ENCODE measurements around the gene ST6GALNAC4. TPM values are rescaled to one million over a fixed set of nuclear protein-coding genes. Genes with fewer than 3 reads are reported as not detected.

The ST6GALNAC4 gene
- total and polyA plus RNA-seq, 10 of the 15 experiments (the other 5 are each of a cell fraction or from before 2014, with no cell fraction given), result 4.2 to 63.2 (median 35.2) TPM

- TF ChIP-seq ZBTB33 (IDR thresholded peaks at IDR 0.05), result no peak
- no peak for TF ChIP-seq E4F1 (IDR thresholded peaks at IDR 0.05; ENCODE audit: borderline replicate concordance, partially characterized antibody)
- no peak for TF ChIP-seq JUNB (IDR thresholded peaks at IDR 0.05)
- TF ChIP-seq SMARCA5 (IDR thresholded peaks at IDR 0.05), result no peak
- no peak for TF ChIP-seq NKRF (conservative IDR thresholded peaks at IDR 0.05)
- TF ChIP-seq IKZF1 (conservative IDR thresholded peaks at IDR 0.05), result peak; percentile 24; the same call in 1 of the 2 replicates
- no peak for TF ChIP-seq REST (IDR thresholded peaks at IDR 0.05; ENCODE audit: low read depth, low read length)
- peak; percentile 62; the same call in 1 of the 2 replicates for TF ChIP-seq EED (IDR thresholded peaks at IDR 0.05; ENCODE audit: low read depth)
- TF ChIP-seq RELA (IDR thresholded peaks at IDR 0.05; ENCODE audit: borderline replicate concordance, partially characterized antibody), result no peak
- no peak for TF ChIP-seq CHD2 (IDR thresholded peaks at IDR 0.05; ENCODE audit: borderline replicate concordance, low read depth, low read length)
- no peak for TF ChIP-seq ZNF217 (IDR thresholded peaks at IDR 0.05)
- no peak for TF ChIP-seq IRF5 (IDR thresholded peaks at IDR 0.05; ENCODE audit: borderline replicate concordance)
- TF ChIP-seq NBN (IDR thresholded peaks at IDR 0.05), result no peak
- TF ChIP-seq STAT1 (conservative IDR thresholded peaks at IDR 0.05), result no peak
- TF ChIP-seq RBBP5 (conservative IDR thresholded peaks at IDR 0.05), result no peak
- no peak for TF ChIP-seq RAD51 (IDR thresholded peaks at IDR 0.05)
- no peak for TF ChIP-seq CBX5 (IDR thresholded peaks at IDR 0.05; ENCODE audit: low read depth)
- no peak for TF ChIP-seq STAT3 (IDR thresholded peaks at IDR 0.05; ENCODE audit: low read depth, low read length)
- TF ChIP-seq GATAD2B (conservative IDR thresholded peaks at IDR 0.05; ENCODE audit: low read depth), result no peak
- no peak for TF ChIP-seq ZNF274 (IDR thresholded peaks at IDR 0.05; ENCODE audit: insufficient read depth, insufficient read length)
Measured at GRCh38 chr9:127955294-127956015, 38.6 kb upstream of the ST6GALNAC4 start (continued).
